MCF 10A (cell line): ENCODE measurements around the gene MOBP. TPM values are rescaled to one million over a fixed set of nuclear protein-coding genes. Genes with fewer than 3 reads are reported as not detected.

Experiments used
- BruUV-seq: library from RNA; stranded (reverse); fragments of 400-500 nt; replicated peaks from 2 replicates; lab custom pipeline; 2021; lab: Mats Ljungman, UMichigan
- CTCF ChIA-PET: fragments of 300-600 bp; sonication (Branson Sonifier 250); formaldehyde crosslinking; extraction: SDS; loops from one replicate; lab custom pipeline; 2021; ENCODE audit warnings: antibody characterized with exemption, inconsistent platforms; lab: Yijun Ruan, JAX
- POLR2A ChIA-PET: fragments of 300-600, 350-650 bp; sonication (Branson Sonifier 250); formaldehyde crosslinking; extraction: SDS; loops from one replicate; lab custom pipeline; 2020; ENCODE audit warnings: antibody characterized with exemption, inconsistent platforms; lab: Yijun Ruan, JAX
- DNase-seq: peaks from one replicate; pipeline ENCODE4 v3.0.0-alpha.2; 2018; ENCODE audit not compliant: unreplicated experiment
- H3K27ac Mint-ChIP-seq: one replicate; pipeline ENCODE4 v1.8.0; 2022; ENCODE audit warnings: mild to moderate bottlenecking, low read depth, mixed read lengths; ENCODE audit not compliant: unreplicated experiment
- H3K27me3 Mint-ChIP-seq: one replicate; pipeline ENCODE4 v1.8.0; 2022; ENCODE audit warnings: mixed read lengths; ENCODE audit not compliant: insufficient read depth, unreplicated experiment
- H3K36me3 Mint-ChIP-seq: one replicate; pipeline ENCODE4 v1.8.0; 2022; ENCODE audit warnings: mild to moderate bottlenecking, moderate library complexity, mixed read lengths; ENCODE audit not compliant: insufficient read depth, unreplicated experiment
- H3K4me1 Mint-ChIP-seq: one replicate; pipeline ENCODE4 v1.8.0; 2022; ENCODE audit warnings: mixed read lengths; ENCODE audit not compliant: insufficient read depth, unreplicated experiment
- H3K4me3 Mint-ChIP-seq: one replicate; pipeline ENCODE4 v1.8.0; 2022; ENCODE audit warnings: mild to moderate bottlenecking, moderate library complexity, mixed read lengths; ENCODE audit not compliant: unreplicated experiment
- H3K9me3 Mint-ChIP-seq: one replicate; pipeline ENCODE4 v1.8.0; 2022; ENCODE audit warnings: mixed read lengths; ENCODE audit not compliant: unreplicated experiment
- CTCF ChIP-seq: fragments of 200-600 bp; IDR thresholded peaks from one replicate; pipeline ENCODE4 v1.8.0; 2022; ENCODE audit warnings: antibody characterized with exemption, mild to moderate bottlenecking; ENCODE audit not compliant: unreplicated experiment
- intact Hi-C: fragments of 100-400 bp; cut with micrococcal nuclease; formaldehyde crosslinking; loops from 2 replicates; pipeline ENCODE4 v1.14.1; 2022
- total RNA-seq: library from RNA; stranded (reverse); gene quantifications from 2 replicates; pipeline ENCODE4 v1.2.3, GENCODE V29; 2022

The MOBP gene
- total RNA-seq, 1 experiment from 2014 or later = 0.21 TPM

- TF ChIP-seq CTCF = no peak
- Mint-ChIP-seq H3K27ac (peak overlapping the region; percentile 68), H3K9me3 (peaks cover 13% of the 10 kb centered on the region), H3K4me1 (peaks cover 10% of the 10 kb centered on the region), H3K4me3 (no peak overlapping the region), H3K36me3 (no peaks in the 10 kb centered on the region), H3K27me3 (no peaks in the 10 kb centered on the region)
- no TSS peak for BruUV-seq
- no peak for DNase-seq
- POLR2A ChIA-PET = no interaction called here
- CTCF ChIA-PET = interaction anchor here (0.5 to 2.1 kb wide), 4 partner anchors 8 to 642 kb away, joined by 3 to 8 read pairs (median 4); no protein-coding TSS in a partner anchor
- intact Hi-C loops = no loop called here
Measured at GRCh38 chr3:39550354-39551051, 83.0 kb downstream of the MOBP start.

Other genes starting within 250 kb of the MOBP start
- gene CX3CR1, start 187.6 kb upstream of the MOBP start, total RNA-seq = not detected in 2 replicates
- gene CCR8, start 138.0 kb upstream of the MOBP start, total RNA-seq = not detected in 2 replicates
- 37.6 and 45.9 TPM in 2 replicates for gene SLC25A38, start 84.3 kb upstream of the MOBP start, total RNA-seq
- 1,984 and 2,115 TPM in 2 replicates for gene RPSA, start 61.0 kb upstream of the MOBP start, total RNA-seq